Bronchial epithelial cell (primary cell): ENCODE measurements around the gene TMEM106B. TPM values are rescaled to one million over a fixed set of nuclear protein-coding genes. Genes with fewer than 3 reads are reported as not detected.
"Not testable (repeated sequence)": the region's sequence is repeated elsewhere in the genome, so short reads cannot be mapped to it uniquely, and the experiment has no call there.

ENCODE experiments used
- DNase-seq: peaks from one replicate; pipeline ENCODE4 v3.0.0-alpha.2; 2010; ENCODE audit warnings: low read depth
- FAIRE-seq: peaks from 2 replicates; lab custom pipeline; 2011; peaks lifted over from hg19 to GRCh38; lab: Jason Lieb, UNC
- H3K27me3 ChIP-seq: 2 replicates; pipeline ENCODE4 v1.5.1; 2011; ENCODE audit warnings: low read length; ENCODE audit not compliant: control insufficient read depth, insufficient read depth
- H3K36me3 ChIP-seq: 2 replicates; pipeline ENCODE4 v1.5.1; 2011; ENCODE audit warnings: low read length; ENCODE audit not compliant: control insufficient read depth, insufficient read depth
- H3K4me3 ChIP-seq: 2 replicates; pipeline ENCODE4 v1.5.1; 2011; ENCODE audit warnings: mild to moderate bottlenecking, low read depth, low read length, control low read depth
- total RNA-seq: library from RNA; depleted of rRNA; stranded (reverse); fragments of >200 nt; gene quantifications from 2 replicates; pipeline ENCODE4 v1.2.1, GENCODE V29; 2014
- TF ChIP-seq, protein P1 (sequence below): IDR thresholded peaks from 2 replicates; pipeline ENCODE4 v1.5.1; 2011; ENCODE audit warnings: mild to moderate bottlenecking, moderate library complexity, low read length, control low read depth, inconsistent platforms; ENCODE audit not compliant: insufficient read depth, severe bottlenecking

The TMEM106B gene
- total RNA-seq, 1 donor from 2014 or later: 39.5 TPM

DNA sequence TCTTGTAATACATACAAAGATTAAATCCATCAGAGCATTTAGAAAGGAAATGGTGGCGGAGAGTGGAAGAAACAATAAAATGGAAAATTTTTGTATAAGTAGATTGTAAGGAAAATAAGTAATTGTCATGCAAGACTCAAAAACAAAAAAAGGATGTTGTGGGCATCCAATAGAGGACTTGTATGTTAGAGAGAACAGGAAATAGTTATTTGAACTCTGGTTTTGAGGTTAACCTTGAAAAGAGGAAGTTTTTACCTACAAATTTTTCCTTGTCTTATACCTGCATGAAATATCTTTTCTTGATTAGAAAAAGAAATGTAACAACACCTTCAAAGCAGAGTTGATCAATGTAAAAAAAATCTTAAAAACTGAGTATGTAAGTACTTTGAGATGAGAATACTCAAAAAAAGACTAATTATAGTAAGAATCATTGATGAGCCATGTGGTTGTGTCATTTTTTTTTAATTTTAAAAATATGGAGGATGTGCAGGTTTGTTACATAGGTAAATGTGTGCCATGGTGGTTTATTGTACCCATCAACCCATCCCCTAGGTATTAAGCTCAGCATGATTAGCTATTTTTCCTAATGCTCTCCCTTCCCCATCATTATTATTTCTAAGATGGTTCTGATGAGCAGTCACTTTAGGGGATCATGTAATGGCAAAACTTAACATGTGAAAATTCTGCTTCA lies 11.9 kb downstream of the TMEM106B start:
- no peaks in the 10 kb centered on the region for H3K27me3 ChIP-seq
- TF ChIP-seq, protein P1, sequence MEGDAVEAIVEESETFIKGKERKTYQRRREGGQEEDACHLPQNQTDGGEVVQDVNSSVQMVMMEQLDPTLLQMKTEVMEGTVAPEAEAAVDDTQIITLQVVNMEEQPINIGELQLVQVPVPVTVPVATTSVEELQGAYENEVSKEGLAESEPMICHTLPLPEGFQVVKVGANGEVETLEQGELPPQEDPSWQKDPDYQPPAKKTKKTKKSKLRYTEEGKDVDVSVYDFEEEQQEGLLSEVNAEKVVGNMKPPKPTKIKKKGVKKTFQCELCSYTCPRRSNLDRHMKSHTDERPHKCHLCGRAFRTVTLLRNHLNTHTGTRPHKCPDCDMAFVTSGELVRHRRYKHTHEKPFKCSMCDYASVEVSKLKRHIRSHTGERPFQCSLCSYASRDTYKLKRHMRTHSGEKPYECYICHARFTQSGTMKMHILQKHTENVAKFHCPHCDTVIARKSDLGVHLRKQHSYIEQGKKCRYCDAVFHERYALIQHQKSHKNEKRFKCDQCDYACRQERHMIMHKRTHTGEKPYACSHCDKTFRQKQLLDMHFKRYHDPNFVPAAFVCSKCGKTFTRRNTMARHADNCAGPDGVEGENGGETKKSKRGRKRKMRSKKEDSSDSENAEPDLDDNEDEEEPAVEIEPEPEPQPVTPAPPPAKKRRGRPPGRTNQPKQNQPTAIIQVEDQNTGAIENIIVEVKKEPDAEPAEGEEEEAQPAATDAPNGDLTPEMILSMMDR: no peak
- no peaks in the 10 kb centered on the region for H3K36me3 ChIP-seq
- DNase-seq: no peak
- no peak for FAIRE-seq
- no peak overlapping the region for H3K4me3 ChIP-seq

DNA sequence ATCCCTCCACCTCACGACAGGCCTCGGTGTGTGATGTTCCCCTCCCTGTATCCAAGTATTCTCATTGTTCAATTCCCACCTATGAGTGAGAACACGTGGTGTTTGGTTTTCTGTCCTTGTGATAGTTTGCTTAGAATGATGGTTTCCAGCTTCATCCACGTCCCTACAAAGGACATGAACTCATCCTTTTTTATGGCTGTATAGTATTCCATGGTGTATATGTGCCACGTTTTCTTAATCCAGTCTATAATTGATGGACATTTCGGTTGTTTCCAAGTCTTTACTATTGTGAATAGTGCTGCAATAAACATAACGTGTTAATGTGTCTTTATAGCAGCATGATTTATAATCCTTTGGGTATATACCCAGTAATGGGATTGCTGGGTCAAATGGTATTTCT lies 13.9 kb downstream of the TMEM106B start:
- FAIRE-seq, H3K4me3 ChIP-seq, DNase-seq, H3K36me3 ChIP-seq, H3K27me3 ChIP-seq: not testable (repeated sequence)

DNA sequence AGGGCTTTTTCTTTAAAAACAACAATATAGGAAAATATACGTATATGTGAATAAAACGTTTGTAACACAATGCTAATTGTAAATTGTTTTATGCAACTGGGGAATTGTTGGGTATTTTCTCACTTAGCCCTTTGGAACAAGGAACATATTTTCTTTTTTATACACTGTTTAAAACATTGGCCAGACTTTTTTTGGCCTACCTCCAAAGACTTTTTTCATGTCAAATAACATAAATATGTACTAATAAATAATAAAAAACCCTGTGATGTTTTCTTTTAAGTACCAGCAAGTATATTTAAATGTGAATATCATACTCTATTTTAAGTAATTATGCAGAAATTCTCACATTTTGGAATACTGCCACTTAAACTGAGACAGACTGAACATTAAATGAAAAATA lies 15.7 kb downstream of the TMEM106B start:
- FAIRE-seq (no peak), DNase-seq (no peak)
- Histone ChIP-seq H3K27me3 (no peaks in the 10 kb centered on the region), H3K4me3 (no peak overlapping the region), H3K36me3 (no peaks in the 10 kb centered on the region)
- TF ChIP-seq, protein P1: no peak

DNA sequence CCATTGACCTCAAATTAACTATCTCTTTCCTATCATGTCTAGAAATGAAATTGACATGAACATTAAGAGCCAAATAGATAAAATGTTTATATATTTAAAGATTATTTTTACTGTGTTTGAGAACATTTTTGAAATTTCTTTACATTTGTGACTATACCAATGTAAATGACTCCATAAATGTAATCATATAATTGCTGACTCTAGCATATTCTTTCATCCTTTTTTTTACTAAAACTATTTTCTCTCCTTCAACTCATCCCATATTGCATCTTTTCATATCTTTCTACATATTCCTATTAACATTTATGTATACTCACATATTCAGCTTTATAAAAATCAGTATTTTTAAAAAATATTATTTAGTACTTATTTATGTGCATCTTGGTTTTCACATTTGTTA lies 16.9 kb downstream of the TMEM106B start:
- Histone ChIP-seq H3K36me3 (no peaks in the 10 kb centered on the region), H3K27me3 (no peaks in the 10 kb centered on the region), H3K4me3 (no peak overlapping the region)
- TF ChIP-seq, protein P1: no peak
- no peak for DNase-seq
- FAIRE-seq: no peak

DNA sequence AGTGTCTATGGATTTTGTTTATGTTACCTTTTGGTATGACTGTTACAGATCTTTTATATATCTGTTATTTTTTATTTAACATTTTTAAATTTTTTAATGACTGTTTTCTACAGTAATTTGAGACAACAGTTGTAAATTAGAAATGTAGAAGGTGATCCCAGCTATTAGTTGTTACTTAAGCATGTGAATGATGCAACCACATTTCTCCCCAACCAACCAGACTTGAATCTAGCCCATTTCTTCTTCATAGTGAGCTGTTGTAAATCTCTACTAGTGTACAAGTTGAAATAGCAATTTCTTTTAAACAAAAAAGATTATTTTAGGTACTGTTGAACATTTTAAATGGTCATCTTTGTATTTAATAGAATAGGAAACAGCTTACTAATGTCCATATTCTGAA lies 18.0 kb downstream of the TMEM106B start:
- TF ChIP-seq, protein P1: no peak
- peak; percentile 7 for DNase-seq
- no peaks in the 10 kb centered on the region for H3K36me3 ChIP-seq
- H3K27me3 ChIP-seq: no peaks in the 10 kb centered on the region
- H3K4me3 ChIP-seq: no peak overlapping the region
- FAIRE-seq: no peak

DNA sequence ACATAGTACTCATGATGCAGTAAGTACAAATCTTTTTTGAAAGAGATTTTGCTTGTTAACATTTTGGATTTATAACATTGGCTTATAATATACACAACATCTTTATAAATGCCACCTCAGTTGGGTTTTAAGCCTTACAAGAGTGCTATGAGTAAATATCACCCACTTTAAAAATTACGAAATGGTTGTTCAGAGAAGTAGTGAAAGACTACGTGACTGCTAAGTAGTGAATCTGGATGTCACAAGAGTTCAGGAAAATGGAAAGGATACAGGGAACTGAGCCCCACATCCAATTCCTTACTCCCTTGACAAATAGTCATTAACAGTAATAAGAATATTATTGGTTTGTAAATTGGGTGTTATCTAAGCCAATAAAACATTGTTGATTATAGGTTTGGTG lies 20.0 kb downstream of the TMEM106B start:
- Histone ChIP-seq H3K27me3 (no peaks in the 10 kb centered on the region), H3K36me3 (no peaks in the 10 kb centered on the region), H3K4me3 (no peak overlapping the region)
- TF ChIP-seq, protein P1: no peak
- no peak for FAIRE-seq
- no peak for DNase-seq
